Fibroblast of upper back skin (primary cell): Measurements from ENCODE around the gene RASAL3.

ENCODE experiments used
- DNase-seq: peaks from one replicate; pipeline ENCODE4 v3.0.0-alpha.2; 2013

Gene RASAL3

DNA sequence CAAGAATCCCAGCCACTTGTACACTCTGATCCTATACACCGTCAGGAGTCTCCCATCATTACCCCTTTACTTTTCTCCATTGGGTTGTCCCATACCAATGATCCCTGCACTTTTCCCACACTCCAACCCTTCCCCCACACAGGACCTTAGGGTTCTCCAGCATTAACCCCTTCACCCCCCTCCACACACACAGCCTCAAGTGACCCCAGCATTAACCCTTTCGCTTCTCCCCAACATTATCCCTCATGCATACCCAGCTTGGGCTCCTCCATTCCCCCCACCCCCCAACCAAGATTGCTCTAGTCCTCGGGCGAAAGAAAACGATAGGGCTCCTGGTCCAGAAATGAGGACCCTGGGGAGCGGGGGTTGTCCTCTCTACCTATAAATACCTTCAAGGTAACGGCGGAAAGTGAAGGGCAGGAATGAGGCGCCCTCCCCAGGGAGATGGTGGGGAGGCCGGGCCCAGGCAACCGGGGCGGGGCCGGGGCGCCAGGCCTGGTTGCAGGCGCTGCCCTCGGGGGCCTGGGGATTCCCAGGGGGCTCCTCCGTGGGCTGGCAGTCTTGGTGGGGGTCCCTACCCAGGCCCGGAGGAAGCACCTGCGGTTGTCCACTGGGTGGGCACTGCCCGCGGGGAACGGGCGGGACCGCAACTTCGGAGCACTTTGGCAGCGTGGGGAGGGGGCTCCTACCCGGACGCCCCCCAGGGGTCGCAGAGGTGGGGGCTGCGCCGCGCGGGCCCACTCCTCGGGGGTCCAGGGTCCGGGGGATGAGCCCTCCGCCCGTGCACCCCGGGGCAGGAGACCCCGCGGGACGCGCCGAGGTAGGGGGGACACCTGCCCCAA, 15.3 kb downstream of the RASAL3 start:
- DNase-seq, result peak; percentile 4

DNA sequence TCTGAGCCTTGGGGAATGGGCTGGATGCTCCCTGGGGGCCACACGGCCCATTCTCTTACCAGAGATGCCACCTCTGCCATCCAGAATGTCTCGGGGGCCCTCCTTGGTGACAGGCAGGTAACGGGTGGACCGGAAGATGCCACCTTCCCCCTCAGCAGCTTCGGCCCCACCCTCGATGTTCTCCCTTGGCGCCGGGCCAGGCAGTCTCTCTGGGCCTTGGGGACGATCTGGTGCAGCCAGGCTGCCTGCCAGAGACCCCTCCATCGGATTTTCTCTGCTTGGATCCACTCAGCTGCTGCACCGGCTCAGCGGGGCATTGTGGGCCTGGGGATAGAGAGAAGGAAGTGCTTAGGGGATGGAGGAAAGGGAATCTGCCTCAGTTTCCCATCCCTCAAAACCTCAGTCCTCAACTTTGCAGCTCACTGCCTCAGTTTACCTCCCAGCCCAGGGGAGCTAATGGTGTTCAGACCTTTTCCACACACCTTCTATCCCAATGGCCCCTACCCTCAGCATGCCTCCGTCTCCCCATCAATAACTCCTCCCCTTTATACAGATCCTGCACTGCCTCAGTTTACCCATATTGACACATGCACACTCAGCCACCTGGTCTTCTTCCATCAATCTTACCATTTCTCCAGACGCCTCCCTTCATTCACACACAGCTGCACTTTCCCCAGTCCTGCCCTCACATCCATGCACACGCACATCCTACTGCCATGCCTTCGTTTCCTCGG, 16.1 kb downstream of the RASAL3 start:
- no peak for DNase-seq

DNA sequence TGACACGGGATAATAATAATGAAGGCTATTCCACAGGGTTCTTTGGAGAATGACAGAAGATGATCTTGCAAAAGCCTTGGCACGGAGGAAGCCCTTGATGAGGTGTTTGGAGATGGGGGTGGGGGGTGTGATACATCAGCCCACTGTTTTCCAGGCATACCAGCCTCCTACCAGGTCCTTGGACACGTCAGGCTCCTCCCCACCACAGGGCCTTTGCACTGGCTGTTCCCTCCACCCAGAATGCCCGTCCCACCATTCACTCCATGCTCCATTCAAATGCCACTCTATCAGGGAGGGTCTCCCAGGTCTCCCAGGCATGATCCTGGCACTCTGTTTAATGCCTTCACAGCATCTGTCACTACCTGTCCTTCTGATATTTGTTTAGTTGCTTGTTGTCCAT, 17.3 kb downstream of the RASAL3 start:
- DNase-seq, result no peak

DNA sequence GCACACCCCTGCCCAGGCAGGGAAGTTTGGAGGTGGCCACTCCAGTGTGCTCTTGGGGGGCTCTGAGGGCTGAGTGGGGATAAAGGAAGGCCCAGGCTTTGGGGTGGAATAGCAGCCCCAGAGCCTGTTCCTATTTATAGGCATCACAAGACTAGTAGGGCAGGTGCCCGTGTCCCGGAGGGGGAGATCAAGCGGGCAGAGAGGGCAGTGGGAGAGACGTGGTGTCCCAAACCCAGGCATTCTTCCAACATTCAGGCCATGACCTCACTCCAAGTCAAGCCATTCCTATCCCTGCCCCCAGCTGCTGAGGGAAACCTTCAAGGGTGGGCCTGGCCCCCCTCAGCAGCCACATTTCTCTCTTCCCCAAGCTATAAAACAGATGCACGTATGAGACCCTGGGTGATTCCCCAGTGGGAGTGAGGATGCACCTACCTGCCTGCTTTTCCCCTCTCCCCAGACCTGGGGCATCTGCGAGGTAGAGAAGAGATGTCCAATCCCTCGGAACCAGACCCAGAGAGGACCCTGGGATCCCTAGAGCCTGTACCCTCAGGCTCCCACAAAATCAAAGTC, 18.5 kb downstream of the RASAL3 start:
- DNase-seq, result no peak

DNA sequence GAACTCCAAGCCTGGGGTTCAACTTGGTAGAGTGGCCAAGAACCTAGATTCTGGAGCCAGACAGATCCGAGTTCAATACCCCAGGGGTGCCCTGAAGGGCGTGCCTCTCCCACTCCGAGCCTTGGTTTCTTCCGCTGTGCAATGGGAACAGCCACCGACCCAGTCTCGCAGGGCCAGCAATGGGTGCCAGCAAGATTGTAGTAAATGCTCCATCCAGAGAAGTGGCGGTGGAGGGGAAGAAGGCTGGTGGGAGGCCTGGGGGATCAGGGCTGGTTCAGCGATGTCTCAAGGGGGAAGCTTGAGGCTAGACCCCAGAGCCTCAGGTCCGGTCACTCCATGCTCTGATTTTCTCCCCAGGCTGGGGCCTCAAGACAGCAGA, 19.1 kb downstream of the RASAL3 start:
- DNase-seq, result no peak

DNA sequence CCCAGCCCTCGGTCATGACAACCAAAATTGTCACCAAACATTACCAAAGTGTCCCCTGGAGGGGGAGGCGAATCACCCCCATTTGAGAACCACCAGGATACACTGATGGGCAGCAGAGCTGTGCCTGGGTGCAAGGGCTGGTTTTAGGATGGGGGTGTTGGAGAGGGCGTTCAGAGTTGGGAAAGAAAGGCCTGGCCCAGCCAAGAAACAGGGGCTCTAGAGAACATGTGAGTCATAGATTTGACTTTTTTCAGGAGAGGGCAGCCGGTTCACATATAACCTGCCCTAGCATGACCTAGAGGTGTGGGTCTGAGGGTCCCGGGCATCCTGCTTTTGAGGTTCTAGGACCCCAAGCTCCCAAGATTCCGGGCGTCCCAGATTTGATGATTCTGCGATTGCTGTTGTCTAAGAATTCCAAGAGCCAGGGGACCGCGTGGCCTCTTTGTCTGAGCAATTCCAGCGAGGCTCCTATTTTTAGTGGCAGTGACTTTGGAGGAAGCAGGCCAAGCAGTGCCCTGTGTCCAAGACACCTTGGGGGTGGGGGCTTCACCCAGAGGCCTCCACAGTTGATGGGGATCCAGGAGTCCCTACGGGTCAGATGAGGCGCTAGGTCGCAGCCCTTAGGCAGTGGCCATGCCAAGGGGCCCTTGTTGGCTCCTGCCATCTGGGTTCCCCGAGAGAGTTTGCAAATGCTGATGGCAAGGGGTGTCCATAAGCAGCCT, 19.7 kb downstream of the RASAL3 start:
- DNase-seq, result no peak

DNA sequence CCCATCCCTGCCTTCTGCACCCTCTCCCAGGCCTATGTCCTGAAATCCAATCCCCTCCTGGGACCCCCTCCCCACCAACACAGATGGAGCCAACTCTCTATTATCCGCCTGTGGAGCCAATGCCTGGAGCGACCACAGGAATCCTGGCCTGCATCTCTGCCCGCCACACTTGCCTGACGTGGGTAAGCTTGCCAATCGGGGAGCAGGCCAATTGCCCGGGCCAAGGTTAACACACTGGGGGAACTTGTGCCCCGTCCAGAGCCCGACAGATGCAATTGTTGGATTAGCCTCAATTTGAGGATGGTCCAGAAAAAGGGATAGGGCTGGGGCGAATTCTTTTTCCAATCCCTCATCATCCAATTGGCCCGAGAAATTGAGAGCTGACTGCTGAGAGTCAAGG, 20.5 kb downstream of the RASAL3 start:
- DNase-seq, result no peak

DNA sequence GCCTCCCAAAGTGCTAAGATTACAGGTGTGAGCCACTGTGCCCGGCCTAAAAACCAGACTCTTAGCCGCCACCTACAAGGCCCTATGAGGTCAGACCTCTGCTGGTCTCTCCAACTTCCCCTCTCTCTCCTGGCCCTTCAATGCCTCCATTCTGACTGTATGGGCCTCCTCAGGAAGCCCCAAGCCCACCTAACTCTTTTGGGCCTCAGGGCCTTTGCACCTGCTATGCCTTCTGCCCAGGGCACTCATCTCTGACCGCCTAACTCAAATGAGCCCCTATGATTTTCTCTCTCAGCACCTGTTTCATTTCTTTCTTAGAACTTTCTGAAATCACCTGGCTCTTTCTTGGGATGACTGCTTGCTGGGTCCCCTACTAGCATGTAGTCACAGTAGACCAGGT, 21.0 kb downstream of the RASAL3 start:
- DNase-seq, result no peak

DNA sequence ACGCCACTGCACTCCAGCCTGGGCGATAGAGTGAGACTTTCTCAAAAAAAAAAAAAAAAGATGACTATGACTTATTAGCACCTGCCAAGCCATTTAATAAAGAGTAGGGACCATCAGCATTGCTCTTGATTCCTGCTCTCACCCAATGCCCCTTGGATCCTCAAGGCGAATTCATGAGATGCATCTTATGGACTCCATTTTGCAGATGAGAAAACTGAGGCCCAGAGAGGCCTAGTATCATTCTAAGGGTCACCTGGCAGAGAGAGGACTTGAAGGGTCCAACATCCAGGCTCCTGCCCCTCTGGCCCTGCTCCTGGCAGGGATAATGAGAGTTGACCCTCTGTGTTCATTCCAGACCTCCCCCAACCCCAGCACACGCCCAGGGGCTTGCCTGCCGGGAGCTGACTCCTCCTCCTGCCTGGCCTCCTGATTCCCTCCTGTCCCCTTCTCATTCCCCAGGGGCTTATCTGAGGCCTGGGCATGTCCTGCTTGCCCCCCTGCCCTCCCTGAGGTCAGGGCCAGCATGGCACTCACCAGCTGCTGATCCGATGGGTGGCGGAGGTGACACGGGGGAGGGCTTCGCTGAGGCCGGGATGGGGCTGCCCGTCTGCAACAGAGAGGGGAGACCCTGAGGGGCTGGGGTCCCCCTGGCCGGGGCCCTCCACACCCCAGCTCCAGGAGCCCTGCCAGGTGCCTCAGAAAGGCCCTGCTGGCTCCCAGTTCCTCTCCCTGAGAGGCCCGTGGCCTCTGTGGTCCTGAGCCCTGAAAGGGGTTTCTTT, 22.0 kb downstream of the RASAL3 start:
- no peak for DNase-seq

DNA sequence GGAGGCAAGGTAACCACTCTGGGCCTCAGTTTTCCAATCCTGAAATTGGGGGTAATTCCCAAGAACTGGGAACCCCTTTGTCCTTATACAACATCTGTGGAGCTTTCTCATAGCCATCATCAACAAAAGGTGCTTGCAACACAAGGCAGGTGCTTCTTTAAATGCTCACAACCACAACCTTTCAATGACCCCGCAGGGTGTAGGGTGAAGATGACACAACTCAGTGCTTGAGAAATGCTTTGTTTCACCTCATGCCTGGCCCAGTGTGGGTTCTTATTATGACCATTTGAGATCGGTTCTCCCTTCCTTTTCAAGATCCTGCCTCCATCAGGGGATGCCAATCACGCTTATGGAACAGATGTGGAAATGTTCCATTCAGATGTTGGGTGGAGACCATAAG, 23.0 kb downstream of the RASAL3 start:
- DNase-seq, result no peak

DNA sequence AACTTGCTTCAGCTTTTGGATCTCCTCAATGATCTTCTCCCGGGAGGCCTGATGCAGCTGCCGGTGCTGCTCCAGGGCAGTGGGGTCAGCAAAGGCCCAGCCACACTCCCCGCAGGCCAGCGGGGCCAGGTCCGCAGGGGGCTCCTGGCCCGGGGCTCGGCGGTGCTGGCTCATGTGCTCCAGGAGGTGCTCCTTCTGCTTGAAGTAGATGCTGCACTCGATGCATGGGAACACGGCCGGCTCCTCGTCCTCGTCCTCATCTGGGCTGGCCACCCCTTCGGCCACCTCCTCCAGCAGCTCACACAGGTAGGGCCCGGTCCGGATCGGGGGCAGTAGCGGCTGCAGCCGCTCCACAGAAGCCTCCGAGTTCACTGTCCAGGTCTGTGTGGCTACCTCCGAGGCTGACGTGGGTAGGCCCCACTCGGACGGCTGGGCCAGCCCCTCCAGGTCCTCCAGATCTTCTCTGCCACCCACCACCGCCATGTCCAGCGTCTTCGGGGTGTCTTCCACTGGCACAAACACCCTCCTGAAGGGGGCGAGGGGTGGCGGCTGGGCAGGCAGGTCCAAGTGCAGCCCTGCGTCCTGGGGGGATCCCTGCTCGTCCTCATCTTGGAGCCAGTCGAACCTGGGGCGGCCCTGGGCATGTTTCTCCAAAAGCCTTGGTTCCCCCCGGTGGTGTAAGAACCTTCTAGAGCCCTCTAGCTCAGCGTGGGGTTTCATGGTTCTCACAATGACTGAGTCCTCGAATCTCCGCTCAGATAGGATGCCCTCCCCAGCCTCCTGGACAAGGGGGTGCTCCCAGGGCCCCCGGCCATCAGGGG, 24.3 kb downstream of the RASAL3 start:
- DNase-seq, result no peak

DNA sequence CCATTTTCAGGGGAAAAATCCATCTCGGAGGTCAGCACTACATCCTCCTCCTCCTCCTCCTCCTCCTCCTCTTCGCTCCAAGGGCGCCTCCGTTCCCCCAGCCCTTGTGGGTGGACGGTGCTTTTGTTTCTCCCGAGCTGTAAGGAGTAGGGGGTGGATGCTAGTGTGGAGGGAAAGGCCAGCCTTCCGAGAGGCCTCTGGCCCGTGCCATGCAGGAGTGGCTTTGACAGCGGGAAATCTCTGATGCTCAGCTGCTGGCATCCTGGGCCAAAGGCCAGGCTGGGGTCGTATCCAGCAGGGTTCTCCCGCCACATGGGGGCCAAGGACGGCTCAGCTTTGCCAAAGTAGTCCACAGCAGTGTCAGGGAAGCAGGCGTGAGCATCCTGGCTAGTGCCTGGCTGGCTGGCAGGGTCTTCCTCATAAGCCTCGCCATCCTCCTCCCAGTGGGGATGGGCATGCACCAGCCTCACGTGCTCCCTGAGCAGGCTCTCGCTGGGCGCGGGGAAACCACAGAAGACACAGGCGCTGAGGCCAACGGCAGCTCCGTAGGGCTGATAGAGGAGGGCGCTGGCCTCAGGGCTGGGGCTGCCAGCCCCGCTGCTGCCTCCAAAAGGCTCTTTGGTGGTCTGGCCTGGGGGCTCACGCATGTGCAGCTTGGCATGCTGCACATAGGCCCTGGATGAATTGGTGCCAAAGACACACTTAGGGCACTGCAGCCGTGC, 25.1 kb downstream of the RASAL3 start:
- no peak for DNase-seq

DNA sequence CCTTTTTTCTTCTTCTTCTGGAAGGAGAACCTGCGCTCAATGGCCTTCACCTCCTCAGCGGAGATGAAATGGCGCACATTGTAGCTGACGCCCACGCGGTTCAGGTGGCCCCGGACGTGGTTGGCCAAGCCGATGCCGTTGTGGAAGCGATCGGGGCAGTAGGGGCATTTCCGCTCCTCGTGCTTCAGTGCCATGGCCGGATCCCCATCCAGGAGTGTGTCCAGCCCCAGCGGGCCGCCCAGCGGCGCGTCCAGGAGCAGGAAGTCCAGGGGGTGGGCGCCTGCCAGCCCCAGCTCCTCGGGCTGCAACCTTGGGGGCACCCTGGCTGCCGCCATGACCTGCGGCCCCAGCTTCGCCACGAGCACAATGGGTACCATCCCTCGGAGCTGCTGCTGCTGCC, 25.8 kb downstream of the RASAL3 start:
- DNase-seq, result no peak

DNA sequence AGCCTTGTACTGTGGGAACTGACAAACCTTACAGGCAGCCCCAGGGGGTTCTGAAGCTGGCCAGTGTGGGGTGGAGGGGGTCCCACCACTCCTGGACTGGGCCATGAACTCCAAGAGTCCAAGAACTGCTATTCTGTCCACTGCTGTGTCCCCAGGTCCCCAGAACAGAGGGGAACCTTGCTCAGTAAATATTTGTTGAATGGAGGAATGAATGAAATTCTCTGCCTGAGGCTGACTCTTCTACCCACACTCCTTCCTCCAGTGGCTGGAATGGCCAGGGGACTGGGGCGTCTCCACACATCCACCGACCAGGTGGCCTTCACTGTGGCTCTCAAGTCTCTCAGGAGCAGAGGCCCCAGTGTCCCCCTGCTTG, 26.2 kb downstream of the RASAL3 start:
- no peak for DNase-seq

DNA sequence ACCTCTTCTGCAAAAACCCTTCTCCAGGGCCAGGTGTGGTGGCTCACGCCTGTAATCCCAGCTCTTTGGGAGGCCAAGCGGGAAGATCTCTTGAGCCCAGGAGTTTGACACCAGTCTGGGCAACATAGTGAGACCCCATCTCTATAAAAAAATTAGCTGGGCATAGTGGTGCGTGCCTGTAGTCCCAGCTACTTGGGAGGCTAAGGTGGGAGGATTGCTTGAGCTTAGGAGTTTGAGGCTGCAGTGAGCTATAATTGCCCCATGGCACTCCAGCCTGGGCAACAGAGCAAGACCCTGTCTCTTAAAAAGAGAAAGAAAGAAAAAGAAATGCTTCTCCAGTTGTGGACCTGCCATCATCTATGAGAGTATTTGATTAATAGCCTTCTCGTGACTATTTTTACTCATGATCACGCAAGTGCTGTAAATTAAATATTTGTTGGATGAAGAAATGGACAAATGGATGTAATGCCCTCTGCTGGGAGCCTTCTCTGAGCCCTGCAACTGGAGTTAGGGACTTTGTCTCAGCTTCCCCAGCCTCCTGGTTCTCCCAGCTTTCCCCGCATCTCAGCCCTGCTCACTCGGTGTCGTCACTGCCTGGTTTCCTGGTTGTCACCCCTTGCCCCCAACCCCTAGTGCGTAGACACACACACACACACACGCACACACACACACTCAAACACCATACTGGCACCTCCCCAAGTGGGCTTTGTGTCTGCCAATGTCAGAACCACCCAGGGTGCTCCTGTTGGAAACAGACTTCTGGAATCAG, 26.8 kb downstream of the RASAL3 start:
- peak; percentile 35 for DNase-seq

DNA sequence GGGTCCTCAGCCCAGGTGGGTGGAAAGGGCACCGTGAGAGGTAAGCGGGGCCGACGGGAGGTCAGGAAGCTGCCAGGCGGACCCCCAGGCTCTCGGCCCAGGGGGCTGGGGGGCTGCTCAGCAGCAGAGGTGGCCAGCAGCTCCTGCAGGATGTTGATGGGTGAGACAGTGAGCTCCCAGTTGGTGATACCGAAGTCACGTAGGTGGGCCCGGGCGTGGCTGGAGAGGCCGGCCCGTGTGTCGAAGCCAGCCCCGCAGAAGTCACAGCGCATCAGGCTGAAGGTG, 27.6 kb downstream of the RASAL3 start:
- no peak for DNase-seq

DNA sequence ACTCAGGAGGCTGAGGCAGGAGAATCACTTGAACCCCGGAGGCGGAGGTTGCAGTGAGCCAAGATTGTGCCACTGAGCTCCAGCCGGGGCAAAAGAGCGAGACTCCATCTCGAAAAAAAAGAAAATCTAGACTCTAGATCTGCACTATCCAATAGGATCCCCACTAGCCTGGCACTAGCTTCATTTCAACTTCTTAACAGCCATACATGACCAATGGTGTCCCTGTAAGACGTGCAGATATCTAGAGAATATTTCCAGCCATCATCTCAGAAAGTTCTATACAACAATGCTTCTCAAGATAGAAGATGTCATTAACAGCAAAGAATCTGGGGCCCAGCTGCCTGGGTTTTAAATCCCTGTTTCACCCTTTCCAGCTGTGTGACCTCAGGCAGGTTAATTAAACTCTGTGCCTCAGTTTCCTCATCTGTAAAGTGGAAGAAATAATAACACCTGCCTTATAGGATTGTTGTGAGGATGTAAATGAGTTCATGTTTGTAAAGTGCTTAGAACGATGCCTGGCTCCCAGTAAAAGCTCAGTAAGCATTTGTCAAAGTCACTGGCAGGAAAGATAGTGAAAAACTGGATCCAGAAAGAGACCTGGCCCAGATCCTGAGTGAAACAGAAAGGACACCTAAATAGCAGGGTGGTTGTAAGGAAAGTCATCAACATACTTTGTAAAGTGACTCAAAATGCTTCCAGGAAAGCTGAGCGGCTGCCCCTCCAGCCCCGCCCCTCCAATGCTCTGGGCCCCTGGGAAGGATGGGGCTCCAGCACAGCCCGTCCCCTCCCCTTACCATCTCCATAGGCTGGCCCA, 28.1 kb downstream of the RASAL3 start:
- DNase-seq, result peak; percentile 10

DNA sequence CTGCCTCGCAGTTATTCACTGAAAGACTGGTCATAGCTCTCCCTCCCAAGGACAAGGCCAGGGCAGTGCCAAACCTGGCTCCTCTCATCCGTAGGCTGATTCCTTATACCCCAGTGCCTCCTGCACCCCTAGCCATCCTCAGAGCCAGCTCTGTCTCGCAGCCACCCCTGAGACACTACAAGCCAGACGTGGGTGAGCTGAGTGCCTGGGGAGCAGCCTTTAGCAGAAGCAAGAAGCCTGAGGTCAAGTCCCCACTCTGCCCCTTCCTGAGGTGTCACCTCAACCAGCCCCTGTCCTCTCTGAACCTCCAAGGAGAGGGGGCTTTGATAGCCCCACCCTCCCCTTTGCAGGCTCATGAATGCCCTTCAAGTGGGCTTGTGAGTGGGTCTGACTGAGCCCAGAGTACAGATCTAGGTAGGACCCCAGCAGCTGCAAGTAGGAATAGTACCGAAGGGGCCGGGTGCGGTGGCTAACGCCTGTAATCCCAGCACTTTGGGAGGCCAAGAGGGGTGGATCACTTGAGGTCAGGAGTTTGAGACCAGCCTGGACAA, 30.8 kb downstream of the RASAL3 start:
- no peak for DNase-seq
